SU-DHL-6 (cell line): ENCODE data around the gene FBXO31.
A peak's percentile ranks its signal among the peaks of the same experiment; 100 is the strongest.
"Not testable (repeated sequence)": the region's sequence is repeated elsewhere in the genome, so short reads cannot be mapped to it uniquely, and the experiment has no call there.

Source experiments
- H2AFZ ChIP-seq: fragments of 200-600 bp; sonication (generic); 2 replicates; pipeline ENCODE4 v1.6.1; 2014; ENCODE audit warnings: low read depth, mild to moderate bottlenecking, moderate library complexity, mixed read lengths, antibody characterized with exemption, low read length; ENCODE audit not compliant: severe bottlenecking
- H3F3A ChIP-seq: fragments of 200-600 bp; shearing (Covaris generic); 2 replicates; pipeline ENCODE4 v1.6.0; 2016; ENCODE audit warnings: antibody characterized with exemption, mild to moderate bottlenecking; ENCODE audit not compliant: insufficient read depth
- H3K27ac ChIP-seq: fragments of 200-600 bp; sonication (generic); 2 replicates; pipeline ENCODE4 v1.5.1; 2016; ENCODE audit warnings: low read depth, mild to moderate bottlenecking, low read length, moderate library complexity, mixed read lengths
- H3K27me3 ChIP-seq: fragments of 200-600 bp; sonication (generic), shearing (Covaris generic); 2 replicates; pipeline ENCODE4 v1.6.0; 2014; ENCODE audit warnings: mild to moderate bottlenecking, low read length
- H3K36me3 ChIP-seq: fragments of 200-600 bp; sonication (generic); 2 replicates; pipeline ENCODE4 v1.6.1; 2014; ENCODE audit warnings: mild to moderate bottlenecking, low read length, mixed read lengths
- H3K4me2 ChIP-seq: fragments of 300-600, 200-600 bp; shearing (Covaris generic), sonication (generic); 2 replicates; pipeline ENCODE4 v1.6.0; 2014; ENCODE audit warnings: low read length, low read depth, mild to moderate bottlenecking; ENCODE audit not compliant: poor library complexity, severe bottlenecking
- H3K4me3 ChIP-seq: fragments of 200-600 bp; sonication (generic); 2 replicates; pipeline ENCODE4 v1.5.1; 2014; ENCODE audit warnings: antibody characterized with exemption, low read length, mild to moderate bottlenecking, mixed read lengths; ENCODE audit not compliant: insufficient read depth, poor library complexity, severe bottlenecking
- H3K79me2 ChIP-seq: fragments of 200-600 bp; sonication (generic); 2 replicates; pipeline ENCODE4 v1.6.1; 2014; ENCODE audit warnings: mild to moderate bottlenecking, low read length, moderate library complexity; ENCODE audit not compliant: insufficient read depth
- H3K9ac ChIP-seq: fragments of 200-600 bp; sonication (generic); 2 replicates; pipeline ENCODE4 v1.7.0; 2014; ENCODE audit warnings: mild to moderate bottlenecking, low read length
- H3K9me2 ChIP-seq: fragments of 200-600 bp; sonication (generic); replicated peaks from 2 replicates; pipeline ENCODE4 v1.6.1; 2014; ENCODE audit warnings: low read length; ENCODE audit not compliant: insufficient read depth
- H3K9me3 ChIP-seq: fragments of 200-600 bp; sonication (generic); 2 replicates; pipeline ENCODE4 v1.6.1; 2014; ENCODE audit warnings: low read length, mixed read lengths; ENCODE audit not compliant: insufficient read depth
- H4K20me1 ChIP-seq: fragments of 200-600 bp; sonication (generic); 2 replicates; pipeline ENCODE4 v1.6.1; 2014; ENCODE audit warnings: low read depth, mild to moderate bottlenecking, antibody characterized with exemption, low read length, moderate library complexity, mixed read lengths
- EZH2phosphoT487 ChIP-seq: fragments of 200-600 bp; sonication (generic), shearing (Covaris generic); conservative IDR thresholded peaks from 2 replicates; pipeline ENCODE4 v1.6.1; 2018; ENCODE audit warnings: mild to moderate bottlenecking, antibody characterized with exemption, low read length, moderate library complexity, mixed read lengths
- TF ChIP-seq, protein P1 (sequence below): fragments of 200-600 bp; sonication (generic); IDR thresholded peaks from one replicate; pipeline ENCODE4 v1.5.1; 2017; ENCODE audit warnings: antibody characterized with exemption, mild to moderate bottlenecking, low read length, moderate library complexity; ENCODE audit not compliant: insufficient read depth, poor library complexity, severe bottlenecking

FBXO31 gene

DNA sequence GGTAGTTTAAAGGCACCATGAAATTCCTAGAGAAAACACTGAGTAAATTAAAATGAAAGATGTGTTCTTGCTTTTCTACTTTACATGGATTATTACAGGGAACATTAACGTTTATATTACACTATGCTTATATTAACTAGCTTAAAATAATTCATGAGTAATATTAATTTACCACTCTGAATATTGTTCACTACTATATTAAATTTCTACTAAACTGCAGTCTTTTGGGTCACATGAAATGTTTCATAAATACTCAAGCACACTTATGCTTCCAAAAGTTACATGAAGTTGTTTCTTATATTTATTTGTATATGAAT lies 5.2 kb upstream of the FBXO31 start:
- no peaks in the 10 kb centered on the region for H3K9me2 ChIP-seq
- H3F3A ChIP-seq: peaks cover 34% of the 10 kb centered on the region
- H3K27ac ChIP-seq: peak overlapping the region; percentile 82
- no peaks in the 10 kb centered on the region for H3K9me3 ChIP-seq
- H3K4me3 ChIP-seq: peak overlapping the region; percentile 6
- H3K9ac ChIP-seq: peak overlapping the region; percentile 47
- H3K27me3 ChIP-seq: no peaks in the 10 kb centered on the region
- H3K36me3 ChIP-seq: no peaks in the 10 kb centered on the region
- H3K4me2 ChIP-seq: peak overlapping the region; percentile 67
- H2AFZ ChIP-seq: peak overlapping the region; percentile 30
- peaks cover 11% of the 10 kb centered on the region for H3K79me2 ChIP-seq
- no peak for TF ChIP-seq EZH2phosphoT487
- TF ChIP-seq, protein P1, sequence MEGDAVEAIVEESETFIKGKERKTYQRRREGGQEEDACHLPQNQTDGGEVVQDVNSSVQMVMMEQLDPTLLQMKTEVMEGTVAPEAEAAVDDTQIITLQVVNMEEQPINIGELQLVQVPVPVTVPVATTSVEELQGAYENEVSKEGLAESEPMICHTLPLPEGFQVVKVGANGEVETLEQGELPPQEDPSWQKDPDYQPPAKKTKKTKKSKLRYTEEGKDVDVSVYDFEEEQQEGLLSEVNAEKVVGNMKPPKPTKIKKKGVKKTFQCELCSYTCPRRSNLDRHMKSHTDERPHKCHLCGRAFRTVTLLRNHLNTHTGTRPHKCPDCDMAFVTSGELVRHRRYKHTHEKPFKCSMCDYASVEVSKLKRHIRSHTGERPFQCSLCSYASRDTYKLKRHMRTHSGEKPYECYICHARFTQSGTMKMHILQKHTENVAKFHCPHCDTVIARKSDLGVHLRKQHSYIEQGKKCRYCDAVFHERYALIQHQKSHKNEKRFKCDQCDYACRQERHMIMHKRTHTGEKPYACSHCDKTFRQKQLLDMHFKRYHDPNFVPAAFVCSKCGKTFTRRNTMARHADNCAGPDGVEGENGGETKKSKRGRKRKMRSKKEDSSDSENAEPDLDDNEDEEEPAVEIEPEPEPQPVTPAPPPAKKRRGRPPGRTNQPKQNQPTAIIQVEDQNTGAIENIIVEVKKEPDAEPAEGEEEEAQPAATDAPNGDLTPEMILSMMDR: no peak
- H4K20me1 ChIP-seq: no peaks in the 10 kb centered on the region

DNA sequence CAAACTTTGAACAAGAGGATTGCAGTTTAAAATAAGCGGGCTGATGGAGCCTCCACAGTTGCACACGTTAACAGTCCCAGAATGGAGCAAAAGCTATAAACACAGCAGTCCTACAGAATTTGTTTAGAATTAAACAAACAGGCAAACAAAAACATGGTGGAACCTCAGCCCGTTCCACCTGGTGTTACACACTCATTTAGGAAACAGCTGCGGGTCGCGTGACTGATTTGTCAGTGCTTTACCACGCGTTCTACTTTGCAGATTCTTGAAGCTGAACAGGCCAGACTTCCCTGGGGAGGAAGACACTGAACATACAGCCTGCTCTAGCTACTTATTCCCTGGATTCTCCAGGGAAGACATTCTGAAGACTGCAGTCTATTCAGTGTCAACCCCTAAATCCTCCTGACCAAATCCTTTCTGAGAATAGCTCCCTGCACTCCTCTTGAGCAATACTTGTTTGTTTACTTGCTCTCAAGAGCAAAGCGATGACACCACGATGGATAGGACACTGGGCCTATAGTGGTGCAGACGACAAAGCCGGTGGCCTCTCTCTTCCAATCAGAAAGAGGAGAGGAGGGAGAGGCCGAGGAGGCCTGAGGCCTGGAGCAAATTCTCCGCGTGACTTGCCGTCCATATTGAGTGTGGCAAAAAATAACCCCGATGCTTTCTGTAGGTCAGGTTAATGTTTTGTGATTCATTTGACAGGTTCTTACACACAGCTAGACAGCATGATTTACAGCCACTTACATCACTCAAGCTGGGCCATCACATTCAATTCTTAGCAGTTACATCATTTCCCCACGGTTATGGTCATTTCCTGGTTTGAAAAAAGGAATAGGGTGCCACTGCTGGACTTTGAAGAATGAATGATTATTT lies 4.6 kb upstream of the FBXO31 start:
- Histone ChIP-seq H3K4me3 (peak overlapping the region; percentile 6), H3K9me3 (no peaks in the 10 kb centered on the region), H3K36me3 (no peaks in the 10 kb centered on the region), H3K79me2 (peaks cover 5% of the 10 kb centered on the region), H3K27me3 (no peaks in the 10 kb centered on the region), H3K27ac (peak overlapping the region; percentile 82), H4K20me1 (no peaks in the 10 kb centered on the region), H3K4me2 (peak overlapping the region; percentile 67), H2AFZ (peak overlapping the region; percentile 30), H3F3A (peaks cover 31% of the 10 kb centered on the region), H3K9me2 (no peaks in the 10 kb centered on the region), H3K9ac (peak overlapping the region; percentile 47)
- no peak for TF ChIP-seq EZH2phosphoT487
- TF ChIP-seq, protein P1: no peak

DNA sequence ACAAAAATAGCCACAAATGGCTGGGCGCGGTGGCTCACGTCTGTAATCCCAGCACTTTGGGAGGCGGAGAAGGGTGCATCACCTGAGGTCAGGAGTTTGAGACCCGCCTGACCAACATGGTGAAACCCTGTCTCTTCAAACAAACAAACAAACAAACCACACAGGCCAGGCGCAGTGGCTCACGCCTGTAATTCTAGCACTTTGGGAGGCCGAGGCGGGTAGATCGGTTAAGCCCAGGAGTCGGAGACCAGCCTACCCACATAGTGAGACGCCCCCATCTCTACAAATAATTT lies 1.2 kb upstream of the FBXO31 start:
- H3K4me3 ChIP-seq: peak overlapping the region; percentile 72
- H3K79me2 ChIP-seq: peaks cover 31% of the 10 kb centered on the region
- peak overlapping the region; percentile 69 for H3K9ac ChIP-seq
- H3K27ac ChIP-seq, H4K20me1 ChIP-seq, H3K9me3 ChIP-seq, H3K36me3 ChIP-seq, H3K27me3 ChIP-seq, H3K9me2 ChIP-seq: not testable (repeated sequence)
- peak overlapping the region; percentile 71 for H3K4me2 ChIP-seq
- H3F3A ChIP-seq: peaks cover 31% of the 10 kb centered on the region
- H2AFZ ChIP-seq: peak overlapping the region; percentile 75

DNA sequence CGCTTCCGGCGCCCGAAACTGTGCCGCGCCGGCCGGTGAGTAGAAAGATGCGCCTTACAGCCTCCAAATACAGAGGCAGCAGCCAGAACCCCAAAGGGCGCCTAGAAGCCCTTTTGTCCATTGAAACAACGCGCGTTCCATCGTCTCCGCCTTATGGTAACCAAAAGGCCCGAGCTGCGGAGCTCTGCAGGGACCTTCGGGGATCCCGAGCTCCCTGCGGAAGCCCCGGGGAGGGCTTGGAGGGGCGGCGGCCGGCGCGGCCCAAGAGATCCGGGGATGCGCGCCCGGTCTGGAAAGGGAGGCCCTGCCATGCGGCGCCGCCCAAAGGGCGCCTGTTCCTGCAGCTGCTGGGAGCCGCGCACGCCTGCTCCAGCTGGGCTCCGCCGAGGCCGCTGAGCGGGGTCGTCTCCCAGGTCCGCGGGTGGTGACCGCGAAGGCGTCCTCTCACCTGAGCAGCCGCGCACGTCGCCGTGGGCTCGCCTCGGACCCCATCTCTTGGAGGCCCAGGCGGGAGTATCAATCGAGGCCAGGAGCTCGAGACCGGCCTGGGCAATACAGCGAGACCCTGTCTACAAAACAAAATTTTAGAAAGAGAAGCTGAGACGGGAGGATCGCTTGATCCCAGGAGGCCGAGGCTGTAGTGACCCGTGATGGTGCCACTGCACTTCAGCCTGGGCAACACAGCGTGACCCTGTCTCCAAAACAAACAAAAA lies 742 bp upstream of the FBXO31 start:
- no peaks in the 10 kb centered on the region for H3K36me3 ChIP-seq
- H3K27ac ChIP-seq: peak overlapping the region; percentile 59
- H3K79me2 ChIP-seq: peaks cover 36% of the 10 kb centered on the region
- peak overlapping the region; percentile 75 for H2AFZ ChIP-seq
- TF ChIP-seq EZH2phosphoT487: no peak
- TF ChIP-seq, protein P1: no peak
- peak overlapping the region; percentile 71 for H3K4me2 ChIP-seq
- peak overlapping the region; percentile 72 for H3K4me3 ChIP-seq
- no peaks in the 10 kb centered on the region for H3K27me3 ChIP-seq
- peaks cover 26% of the 10 kb centered on the region for H3F3A ChIP-seq
- H4K20me1 ChIP-seq: no peaks in the 10 kb centered on the region
- H3K9me3 ChIP-seq: no peaks in the 10 kb centered on the region
- H3K9ac ChIP-seq: peak overlapping the region; percentile 69
- no peaks in the 10 kb centered on the region for H3K9me2 ChIP-seq
